ENCODE measurements around the gene AGXT. TPM values are rescaled to one million over a fixed set of nuclear protein-coding genes. Genes with fewer than 3 reads are reported as not detected.

Gene AGXT
- total RNA-seq, 1 donor from 2014 or later = not detected

GRCh38 chr2:240831594-240832204 is 36.9 kb upstream of the AGXT start:
- Histone ChIP-seq H3K27me3 (ENCODE audit: low read depth) (peaks cover 66% of the 10 kb centered on the region), H3K36me3 (no peaks in the 10 kb centered on the region), H3K9me3 (replicated peaks) (no peaks in the 10 kb centered on the region), H3K27ac (replicated peaks) (no peak overlapping the region), H3K4me1 (peaks cover 8% of the 10 kb centered on the region), H3K4me3 (peak overlapping the region; percentile 42)
- intact Hi-C loops (cut with micrococcal nuclease) = no loop called here
- DNase-seq = no peak
- TF ChIP-seq CTCF (IDR thresholded peaks at IDR 0.05; ENCODE audit: borderline replicate concordance) = no peak

- peaks cover 66% of the 10 kb centered on the region for H3K27me3 ChIP-seq (ENCODE audit: low read depth)
- no peak for TF ChIP-seq CTCF (IDR thresholded peaks at IDR 0.05; ENCODE audit: borderline replicate concordance)
- H3K27ac ChIP-seq (replicated peaks) = no peak overlapping the region
- H3K4me3 ChIP-seq = peak overlapping the region; percentile 42
- no peaks in the 10 kb centered on the region for H3K9me3 ChIP-seq (replicated peaks)
- peak; percentile 83 for DNase-seq
- intact Hi-C loops (cut with micrococcal nuclease) = no loop called here
- H3K36me3 ChIP-seq = no peaks in the 10 kb centered on the region
- H3K4me1 ChIP-seq = peaks cover 8% of the 10 kb centered on the region
Observed at GRCh38 chr2:240832205-240832727, 36.4 kb upstream of the AGXT start.

GRCh38 chr2:240832921-240833494 is 35.6 kb upstream of the AGXT start:
- H3K36me3 ChIP-seq = no peaks in the 10 kb centered on the region
- H3K27me3 ChIP-seq (ENCODE audit: low read depth) = peaks cover 62% of the 10 kb centered on the region
- no peak overlapping the region for H3K4me3 ChIP-seq
- H3K27ac ChIP-seq (replicated peaks) = no peak overlapping the region
- H3K9me3 ChIP-seq (replicated peaks) = no peaks in the 10 kb centered on the region
- DNase-seq = no peak
- intact Hi-C loops (cut with micrococcal nuclease) = no loop called here
- H3K4me1 ChIP-seq = peaks cover 8% of the 10 kb centered on the region
- TF ChIP-seq CTCF (IDR thresholded peaks at IDR 0.05; ENCODE audit: borderline replicate concordance) = no peak

- DNase-seq = no peak
- H3K27me3 ChIP-seq (ENCODE audit: low read depth) = peaks cover 58% of the 10 kb centered on the region
- H3K4me1 ChIP-seq = peaks cover 8% of the 10 kb centered on the region
- no peak overlapping the region for H3K27ac ChIP-seq (replicated peaks)
- H3K9me3 ChIP-seq (replicated peaks) = no peaks in the 10 kb centered on the region
- no peaks in the 10 kb centered on the region for H3K36me3 ChIP-seq
- H3K4me3 ChIP-seq = no peak overlapping the region
- TF ChIP-seq CTCF (IDR thresholded peaks at IDR 0.05; ENCODE audit: borderline replicate concordance) = no peak
- intact Hi-C loops (cut with micrococcal nuclease) = no loop called here
Observed at GRCh38 chr2:240833724-240834285, 34.8 kb upstream of the AGXT start.

GRCh38 chr2:240834377-240834975 is 34.1 kb upstream of the AGXT start:
- DNase-seq = no peak
- intact Hi-C loops (cut with micrococcal nuclease) = no loop called here
- H3K36me3 ChIP-seq = no peaks in the 10 kb centered on the region
- H3K27me3 ChIP-seq (ENCODE audit: low read depth) = peaks cover 58% of the 10 kb centered on the region
- no peak for TF ChIP-seq CTCF (IDR thresholded peaks at IDR 0.05; ENCODE audit: borderline replicate concordance)
- H3K4me1 ChIP-seq = peaks cover 8% of the 10 kb centered on the region
- no peak overlapping the region for H3K4me3 ChIP-seq
- H3K27ac ChIP-seq (replicated peaks) = no peak overlapping the region
- H3K9me3 ChIP-seq (replicated peaks) = no peaks in the 10 kb centered on the region
